Measurements from ENCODE around the gene VDR. TPM values are rescaled to one million over a fixed set of nuclear protein-coding genes. Genes with fewer than 3 reads are reported as not detected.

VDR gene
- total and polyA plus RNA-seq, 2 donors (not counting 1 experiment from before 2014, with no cell fraction given): 16.2 to 24.4 TPM

DNA sequence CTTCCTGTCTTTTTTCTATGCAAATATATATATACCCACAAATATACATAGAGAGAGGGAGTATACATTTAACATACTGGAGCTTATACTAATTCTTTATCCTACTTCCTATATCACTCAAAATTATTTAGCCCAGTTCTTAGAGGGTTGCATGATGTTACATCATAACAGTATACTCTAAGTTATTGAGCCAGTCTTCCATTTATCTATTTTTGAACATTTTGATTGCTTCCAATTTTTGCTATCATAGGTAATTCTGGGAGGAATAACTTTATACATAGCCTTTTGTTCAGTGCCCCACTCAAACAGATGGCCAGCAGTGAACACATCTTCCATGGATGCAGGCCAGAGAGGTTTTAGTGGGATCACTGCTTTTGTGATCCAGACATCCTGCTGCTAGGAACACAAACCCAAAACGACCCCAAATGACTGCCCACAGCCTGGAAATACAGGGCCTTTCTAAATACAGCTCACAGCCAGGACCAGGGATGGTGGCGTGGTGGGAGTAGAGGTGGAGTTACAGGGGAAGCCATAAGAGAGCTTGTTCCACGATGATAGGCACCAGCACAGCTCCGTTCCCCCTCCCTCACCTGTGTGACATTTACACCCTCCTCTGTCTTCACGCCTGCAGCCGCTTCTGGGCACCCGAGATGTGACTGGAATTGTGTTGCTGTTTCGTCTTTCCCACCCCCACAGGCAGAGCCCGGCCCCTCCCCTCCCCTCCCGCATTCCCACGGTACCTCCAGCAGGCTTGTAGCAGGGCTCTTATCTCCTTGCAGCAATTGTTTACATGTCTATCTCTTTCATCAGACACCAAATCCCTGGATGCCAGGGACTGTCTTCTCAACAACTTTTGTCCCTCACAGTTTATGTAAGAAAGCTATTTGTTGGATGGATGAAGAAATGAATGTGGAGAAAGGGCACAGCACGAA, 54.4 kb downstream of the VDR start:
- no peak overlapping the region for H2AFZ ChIP-seq (ENCODE audit: low read length)
- no peak overlapping the region for H3K4me3 ChIP-seq (replicated peaks in 1 of 4; ENCODE audit: control extremely low read depth in 1 of 4, insufficient read depth in 1 of 4, low read depth in 3 of 4, low read length in 4 of 4)
- no peak overlapping the region for H3K27ac ChIP-seq (ENCODE audit: insufficient read depth, low read length)
- TF ChIP-seq, protein P1, sequence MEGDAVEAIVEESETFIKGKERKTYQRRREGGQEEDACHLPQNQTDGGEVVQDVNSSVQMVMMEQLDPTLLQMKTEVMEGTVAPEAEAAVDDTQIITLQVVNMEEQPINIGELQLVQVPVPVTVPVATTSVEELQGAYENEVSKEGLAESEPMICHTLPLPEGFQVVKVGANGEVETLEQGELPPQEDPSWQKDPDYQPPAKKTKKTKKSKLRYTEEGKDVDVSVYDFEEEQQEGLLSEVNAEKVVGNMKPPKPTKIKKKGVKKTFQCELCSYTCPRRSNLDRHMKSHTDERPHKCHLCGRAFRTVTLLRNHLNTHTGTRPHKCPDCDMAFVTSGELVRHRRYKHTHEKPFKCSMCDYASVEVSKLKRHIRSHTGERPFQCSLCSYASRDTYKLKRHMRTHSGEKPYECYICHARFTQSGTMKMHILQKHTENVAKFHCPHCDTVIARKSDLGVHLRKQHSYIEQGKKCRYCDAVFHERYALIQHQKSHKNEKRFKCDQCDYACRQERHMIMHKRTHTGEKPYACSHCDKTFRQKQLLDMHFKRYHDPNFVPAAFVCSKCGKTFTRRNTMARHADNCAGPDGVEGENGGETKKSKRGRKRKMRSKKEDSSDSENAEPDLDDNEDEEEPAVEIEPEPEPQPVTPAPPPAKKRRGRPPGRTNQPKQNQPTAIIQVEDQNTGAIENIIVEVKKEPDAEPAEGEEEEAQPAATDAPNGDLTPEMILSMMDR (conservative IDR thresholded peaks at IDR 0.05 in 1 of 2, IDR thresholded peaks at IDR 0.05 in 1 of 2; ENCODE audit: low read depth in 1 of 2, low read length in 2 of 2): no peak
- no peak for TF ChIP-seq EZH2 (IDR thresholded peaks at IDR 0.05; ENCODE audit: low read length, missing control alignments)
- no peaks in the 10 kb centered on the region for H4K20me1 ChIP-seq (ENCODE audit: control insufficient read depth, extremely low read depth, insufficient read depth, low read length)
- H3K79me2 ChIP-seq (ENCODE audit: control insufficient read depth, insufficient read depth, low read length): no peaks in the 10 kb centered on the region
- H3K4me1 ChIP-seq (ENCODE audit: control insufficient read depth, extremely low read depth, insufficient read depth, low read length): no peaks in the 10 kb centered on the region
- no peak overlapping the region for H3K4me2 ChIP-seq (ENCODE audit: extremely low read depth, insufficient read depth, low read length)
- peaks cover 10% of the 10 kb centered on the region for H3K36me3 ChIP-seq (ENCODE audit: control insufficient read depth, insufficient read depth, low read length)
- H3K27me3 ChIP-seq (ENCODE audit: control insufficient read depth, insufficient read depth, low read length): no peaks in the 10 kb centered on the region
- H3K9me3 ChIP-seq (ENCODE audit: control insufficient read depth, insufficient read depth, low read depth, low read length): no peaks in the 10 kb centered on the region
- DNase-seq (ENCODE audit: low read depth in 2 of 2): peak in 1 of 2 donors; percentile 58
- no peak overlapping the region for H3K9ac ChIP-seq (ENCODE audit: insufficient read depth, low read length)

DNA sequence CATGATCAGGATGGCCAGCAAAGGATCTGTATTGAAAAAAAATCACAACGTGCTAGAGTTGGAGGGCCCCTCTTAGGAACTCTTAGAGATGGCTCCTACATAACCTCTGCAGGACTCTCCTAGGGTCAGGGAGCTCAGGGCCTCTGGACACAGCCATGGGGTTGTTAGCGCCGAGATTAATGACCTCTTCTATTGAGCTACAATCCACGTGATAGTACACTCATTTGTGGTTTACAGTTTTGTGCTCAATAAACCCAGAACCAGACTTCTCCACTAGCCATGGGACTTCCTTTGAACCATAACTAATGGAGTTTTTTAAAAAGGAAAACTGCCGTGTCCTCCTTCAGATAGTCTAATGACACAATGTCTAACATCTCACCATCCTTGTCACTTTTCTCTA, 55.5 kb downstream of the VDR start:
- Histone ChIP-seq H3K9me3 (ENCODE audit: control insufficient read depth, insufficient read depth, low read depth, low read length) (no peaks in the 10 kb centered on the region), H3K4me3 (replicated peaks in 1 of 4; ENCODE audit: control extremely low read depth in 1 of 4, insufficient read depth in 1 of 4, low read depth in 3 of 4, low read length in 4 of 4) (no peak overlapping the region), H4K20me1 (ENCODE audit: control insufficient read depth, extremely low read depth, insufficient read depth, low read length) (no peaks in the 10 kb centered on the region), H3K27ac (ENCODE audit: insufficient read depth, low read length) (no peak overlapping the region), H3K36me3 (ENCODE audit: control insufficient read depth, insufficient read depth, low read length) (peaks cover 14% of the 10 kb centered on the region), H3K4me1 (ENCODE audit: control insufficient read depth, extremely low read depth, insufficient read depth, low read length) (no peaks in the 10 kb centered on the region), H3K4me2 (ENCODE audit: extremely low read depth, insufficient read depth, low read length) (no peak overlapping the region), H2AFZ (ENCODE audit: low read length) (no peak overlapping the region), H3K9ac (ENCODE audit: insufficient read depth, low read length) (no peak overlapping the region), H3K27me3 (ENCODE audit: control insufficient read depth, insufficient read depth, low read length) (no peaks in the 10 kb centered on the region), H3K79me2 (ENCODE audit: control insufficient read depth, insufficient read depth, low read length) (no peaks in the 10 kb centered on the region)
- TF ChIP-seq, protein P1 (conservative IDR thresholded peaks at IDR 0.05 in 1 of 2, IDR thresholded peaks at IDR 0.05 in 1 of 2; ENCODE audit: low read depth in 1 of 2, low read length in 2 of 2): no peak
- no peak for TF ChIP-seq EZH2 (IDR thresholded peaks at IDR 0.05; ENCODE audit: low read length, missing control alignments)
- DNase-seq (ENCODE audit: low read depth in 2 of 2): peak in 1 of 2 donors; percentile 34

DNA sequence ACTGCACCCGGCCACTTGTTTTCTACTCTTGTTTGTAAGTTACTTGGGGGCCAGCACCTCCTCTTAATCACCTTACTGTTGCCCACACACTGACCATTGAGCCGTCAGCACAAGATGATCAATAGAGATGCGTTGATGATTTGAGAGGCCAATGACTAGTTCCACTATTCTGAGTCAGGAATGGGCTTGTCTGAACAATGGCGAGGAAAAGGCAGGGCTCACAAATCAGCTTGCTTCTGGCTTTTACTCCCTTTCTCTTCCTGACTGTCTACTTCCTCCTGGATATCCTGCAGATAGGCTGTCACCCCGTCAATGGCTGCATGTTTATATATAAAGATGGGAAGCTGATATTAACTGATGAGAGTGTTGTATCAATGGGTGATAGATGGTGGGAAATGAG, 55.9 kb downstream of the VDR start:
- DNase-seq (ENCODE audit: low read depth in 2 of 2): no peak
- no peaks in the 10 kb centered on the region for H3K27me3 ChIP-seq (ENCODE audit: control insufficient read depth, insufficient read depth, low read length)
- no peaks in the 10 kb centered on the region for H3K9me3 ChIP-seq (ENCODE audit: control insufficient read depth, insufficient read depth, low read depth, low read length)
- no peak overlapping the region for H3K4me2 ChIP-seq (ENCODE audit: extremely low read depth, insufficient read depth, low read length)
- H3K9ac ChIP-seq (ENCODE audit: insufficient read depth, low read length): no peak overlapping the region
- no peak overlapping the region for H2AFZ ChIP-seq (ENCODE audit: low read length)
- H3K4me1 ChIP-seq (ENCODE audit: control insufficient read depth, extremely low read depth, insufficient read depth, low read length): no peaks in the 10 kb centered on the region
- peaks cover 14% of the 10 kb centered on the region for H3K36me3 ChIP-seq (ENCODE audit: control insufficient read depth, insufficient read depth, low read length)
- H3K27ac ChIP-seq (ENCODE audit: insufficient read depth, low read length): no peak overlapping the region
- no peak overlapping the region for H3K4me3 ChIP-seq (replicated peaks in 1 of 4; ENCODE audit: control extremely low read depth in 1 of 4, insufficient read depth in 1 of 4, low read depth in 3 of 4, low read length in 4 of 4)
- no peaks in the 10 kb centered on the region for H3K79me2 ChIP-seq (ENCODE audit: control insufficient read depth, insufficient read depth, low read length)
- no peaks in the 10 kb centered on the region for H4K20me1 ChIP-seq (ENCODE audit: control insufficient read depth, extremely low read depth, insufficient read depth, low read length)
- TF ChIP-seq, protein P1 (conservative IDR thresholded peaks at IDR 0.05 in 1 of 2, IDR thresholded peaks at IDR 0.05 in 1 of 2; ENCODE audit: low read depth in 1 of 2, low read length in 2 of 2): no peak
- no peak for TF ChIP-seq EZH2 (IDR thresholded peaks at IDR 0.05; ENCODE audit: low read length, missing control alignments)
